ENCODE data around the gene TTLL11. TPM values are rescaled to one million over a fixed set of nuclear protein-coding genes. Genes with fewer than 3 reads are reported as not detected.

TTLL11 gene
- polyA plus RNA-seq, 1 of the 3 experiments (the other 2 are of a cell fraction): 6.8 TPM

- Histone ChIP-seq H2AFZ (ENCODE audit: low read depth) (no peak overlapping the region), H3K4me2 (no peak overlapping the region), H3K27me3 (ENCODE audit: insufficient read depth) (no peaks in the 10 kb centered on the region), H3K4me1 (ENCODE audit: control insufficient read depth in 1 of 2, insufficient read depth in 2 of 2, low read depth in 1 of 2, low read length in 1 of 2) (peaks cover 0 to 20% of the 10 kb centered on the region in 2 experiments; a peak in 2 of 4 replicates), H3K9me3 (no peaks in the 10 kb centered on the region), H3K9me2 (no peaks in the 10 kb centered on the region), H3F3A (replicated peaks; ENCODE audit: insufficient read depth) (no peaks in the 10 kb centered on the region), H3K36me3 (replicated peaks in 1 of 2; ENCODE audit: control insufficient read depth in 1 of 2, insufficient read depth in 2 of 2, low read length in 1 of 2) (no peaks in the 10 kb centered on the region), H3K9ac (no peak overlapping the region), H3K4me3 (ENCODE audit: low read depth in 2 of 2, low read length in 1 of 2) (no peak overlapping the region), H3K79me2 (ENCODE audit: insufficient read depth) (no peaks in the 10 kb centered on the region), H4K20me1 (ENCODE audit: insufficient read depth) (no peaks in the 10 kb centered on the region), H3K27ac (ENCODE audit: low read depth in 2 of 2, low read length in 1 of 2) (no peak overlapping the region)
- 90% methylated on average over 12 of the region's 12 CpGs for WGBS (ENCODE audit: low lambda C conversion rate)
- CTCF ChIA-PET: no interaction called here
- no peak for TF ChIP-seq FOSL2 (IDR thresholded peaks at IDR 0.05; ENCODE audit: borderline replicate concordance, low read depth)
- no peak for TF ChIP-seq TCF12 (IDR thresholded peaks at IDR 0.05)
- TF ChIP-seq, protein P1, sequence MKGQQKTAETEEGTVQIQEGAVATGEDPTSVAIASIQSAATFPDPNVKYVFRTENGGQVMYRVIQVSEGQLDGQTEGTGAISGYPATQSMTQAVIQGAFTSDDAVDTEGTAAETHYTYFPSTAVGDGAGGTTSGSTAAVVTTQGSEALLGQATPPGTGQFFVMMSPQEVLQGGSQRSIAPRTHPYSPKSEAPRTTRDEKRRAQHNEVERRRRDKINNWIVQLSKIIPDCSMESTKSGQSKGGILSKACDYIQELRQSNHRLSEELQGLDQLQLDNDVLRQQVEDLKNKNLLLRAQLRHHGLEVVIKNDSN (IDR thresholded peaks at IDR 0.05; ENCODE audit: borderline replicate concordance, low read depth): no peak
- TF ChIP-seq SMC3 (IDR thresholded peaks at IDR 0.05; ENCODE audit: low read depth, low read length): no peak
- no peak for TF ChIP-seq JUND (IDR thresholded peaks at IDR 0.05)
- TF ChIP-seq RCOR1 (IDR thresholded peaks at IDR 0.05; ENCODE audit: low read length): no peak
- no peak for TF ChIP-seq RXRA (IDR thresholded peaks at IDR 0.05; ENCODE audit: borderline replicate concordance, low read depth)
- TF ChIP-seq SIN3A (IDR thresholded peaks at IDR 0.05; ENCODE audit: borderline replicate concordance, low read depth, low read length): no peak
- TF ChIP-seq RFX5 (IDR thresholded peaks at IDR 0.05; ENCODE audit: low read length): no peak
- TF ChIP-seq CHD2 (IDR thresholded peaks at IDR 0.05; ENCODE audit: low read length, partially characterized antibody): no peak
- no peak for TF ChIP-seq GABPA (IDR thresholded peaks at IDR 0.05; ENCODE audit: low read depth)
- no peak for DNase-seq
- POLR2A ChIA-PET: no interaction called here
These were observed 276.2 kb downstream of the TTLL11 start for GRCh38 chr9:121816845-121817450.

GRCh38 chr9:121816449-121816817 is 276.7 kb downstream of the TTLL11 start:
- no peaks in the 10 kb centered on the region for H3F3A ChIP-seq (replicated peaks; ENCODE audit: insufficient read depth)
- TF ChIP-seq, protein P2, sequence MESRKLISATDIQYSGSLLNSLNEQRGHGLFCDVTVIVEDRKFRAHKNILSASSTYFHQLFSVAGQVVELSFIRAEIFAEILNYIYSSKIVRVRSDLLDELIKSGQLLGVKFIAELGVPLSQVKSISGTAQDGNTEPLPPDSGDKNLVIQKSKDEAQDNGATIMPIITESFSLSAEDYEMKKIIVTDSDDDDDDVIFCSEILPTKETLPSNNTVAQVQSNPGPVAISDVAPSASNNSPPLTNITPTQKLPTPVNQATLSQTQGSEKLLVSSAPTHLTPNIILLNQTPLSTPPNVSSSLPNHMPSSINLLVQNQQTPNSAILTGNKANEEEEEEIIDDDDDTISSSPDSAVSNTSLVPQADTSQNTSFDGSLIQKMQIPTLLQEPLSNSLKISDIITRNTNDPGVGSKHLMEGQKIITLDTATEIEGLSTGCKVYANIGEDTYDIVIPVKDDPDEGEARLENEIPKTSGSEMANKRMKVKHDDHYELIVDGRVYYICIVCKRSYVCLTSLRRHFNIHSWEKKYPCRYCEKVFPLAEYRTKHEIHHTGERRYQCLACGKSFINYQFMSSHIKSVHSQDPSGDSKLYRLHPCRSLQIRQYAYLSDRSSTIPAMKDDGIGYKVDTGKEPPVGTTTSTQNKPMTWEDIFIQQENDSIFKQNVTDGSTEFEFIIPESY (IDR thresholded peaks at IDR 0.05; ENCODE audit: borderline replicate concordance, low read depth): no peak
- no peak for TF ChIP-seq ELF1 (IDR thresholded peaks at IDR 0.05)
- TF ChIP-seq RXRA (IDR thresholded peaks at IDR 0.05; ENCODE audit: borderline replicate concordance, low read depth): no peak
- no peak for TF ChIP-seq TEAD4 (IDR thresholded peaks at IDR 0.05; ENCODE audit: borderline replicate concordance, insufficient read depth)
- TF ChIP-seq FOXJ3 (CRISPR knock-in tag; IDR thresholded peaks at IDR 0.05): no peak
- no peak for TF ChIP-seq POLR2AphosphoS5 (IDR thresholded peaks at IDR 0.05; ENCODE audit: low read depth, low read length)
- TF ChIP-seq FOSL2 (IDR thresholded peaks at IDR 0.05; ENCODE audit: borderline replicate concordance, low read depth): no peak
- no peak for TF ChIP-seq TCF12 (IDR thresholded peaks at IDR 0.05)
- no peak for TF ChIP-seq GABPA (IDR thresholded peaks at IDR 0.05; ENCODE audit: low read depth)
- no peak for TF ChIP-seq REST (IDR thresholded peaks at IDR 0.05; ENCODE audit: low read depth, low read length)
- 89% methylated on average over 23 of the region's 23 CpGs for WGBS (ENCODE audit: low lambda C conversion rate)
- ChIA-PET POLR2A (no interaction called here), CTCF (no interaction called here)
- no peak overlapping the region for H3K4me3 ChIP-seq (ENCODE audit: low read depth in 2 of 2, low read length in 1 of 2)
- no peaks in the 10 kb centered on the region for H3K27me3 ChIP-seq (ENCODE audit: insufficient read depth)
- no peaks in the 10 kb centered on the region for H3K9me3 ChIP-seq
- H3K4me2 ChIP-seq: no peak overlapping the region
- DNase-seq: no peak
- no peak overlapping the region for H2AFZ ChIP-seq (ENCODE audit: low read depth)
- H3K4me1 ChIP-seq (ENCODE audit: control insufficient read depth in 1 of 2, insufficient read depth in 2 of 2, low read depth in 1 of 2, low read length in 1 of 2): peaks cover 0 to 20% of the 10 kb centered on the region in 2 experiments; a peak in 2 of 4 replicates
- no peaks in the 10 kb centered on the region for H3K36me3 ChIP-seq (replicated peaks in 1 of 2; ENCODE audit: control insufficient read depth in 1 of 2, insufficient read depth in 2 of 2, low read length in 1 of 2)
- H3K9me2 ChIP-seq: no peaks in the 10 kb centered on the region
- no peaks in the 10 kb centered on the region for H3K79me2 ChIP-seq (ENCODE audit: insufficient read depth)
- no peak overlapping the region for H3K27ac ChIP-seq (ENCODE audit: low read depth in 2 of 2, low read length in 1 of 2)
- H4K20me1 ChIP-seq (ENCODE audit: insufficient read depth): no peaks in the 10 kb centered on the region
- H3K9ac ChIP-seq: no peak overlapping the region

Data from SK-N-SH (cell line).